ENCODE results near the gene PPP4C. TPM values are rescaled to one million over a fixed set of nuclear protein-coding genes. Genes with fewer than 3 reads are reported as not detected.

PPP4C gene
- total RNA-seq, 1 donor from 2014 or later, result 98.4 TPM

DNA sequence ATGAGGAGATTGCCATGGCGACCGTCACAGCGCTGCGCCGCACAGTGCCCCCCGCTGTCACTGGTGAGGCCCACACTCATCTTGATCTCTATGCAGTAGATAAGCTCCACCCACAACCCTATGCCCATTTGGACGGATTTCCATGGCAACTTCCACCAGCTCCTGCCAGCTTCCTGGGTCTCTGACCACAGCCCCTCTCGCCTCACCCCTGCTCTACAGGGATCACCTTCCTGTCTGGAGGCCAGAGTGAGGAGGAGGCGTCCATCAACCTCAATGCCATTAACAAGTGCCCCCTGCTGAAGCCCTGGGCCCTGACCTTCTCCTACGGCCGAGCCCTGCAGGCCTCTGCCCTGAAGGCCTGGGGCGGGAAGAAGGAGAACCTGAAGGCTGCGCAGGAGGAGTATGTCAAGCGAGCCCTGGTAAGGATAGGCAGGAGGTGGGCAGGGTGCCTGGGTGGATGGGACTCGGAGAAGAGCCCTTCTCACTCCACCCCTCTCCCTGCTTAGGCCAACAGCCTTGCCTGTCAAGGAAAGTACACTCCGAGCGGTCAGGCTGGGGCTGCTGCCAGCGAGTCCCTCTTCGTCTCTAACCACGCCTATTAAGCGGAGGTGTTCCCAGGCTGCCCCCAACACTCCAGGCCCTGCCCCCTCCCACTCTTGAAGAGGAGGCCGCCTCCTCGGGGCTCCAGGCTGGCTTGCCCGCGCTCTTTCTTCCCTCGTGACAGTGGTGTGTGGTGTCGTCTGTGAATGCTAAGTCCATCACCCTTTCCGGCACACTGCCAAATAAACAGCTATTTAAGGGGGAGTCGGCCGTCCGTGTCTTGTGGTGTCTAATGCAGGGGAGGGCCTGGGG is 6.0 kb upstream of the PPP4C start:
- DNase-seq (ENCODE audit: low read depth), result no peak
- peak overlapping the region; percentile 98 for H3K4me3 ChIP-seq (ENCODE audit: low read depth, low read length)
- TF ChIP-seq, protein P1, sequence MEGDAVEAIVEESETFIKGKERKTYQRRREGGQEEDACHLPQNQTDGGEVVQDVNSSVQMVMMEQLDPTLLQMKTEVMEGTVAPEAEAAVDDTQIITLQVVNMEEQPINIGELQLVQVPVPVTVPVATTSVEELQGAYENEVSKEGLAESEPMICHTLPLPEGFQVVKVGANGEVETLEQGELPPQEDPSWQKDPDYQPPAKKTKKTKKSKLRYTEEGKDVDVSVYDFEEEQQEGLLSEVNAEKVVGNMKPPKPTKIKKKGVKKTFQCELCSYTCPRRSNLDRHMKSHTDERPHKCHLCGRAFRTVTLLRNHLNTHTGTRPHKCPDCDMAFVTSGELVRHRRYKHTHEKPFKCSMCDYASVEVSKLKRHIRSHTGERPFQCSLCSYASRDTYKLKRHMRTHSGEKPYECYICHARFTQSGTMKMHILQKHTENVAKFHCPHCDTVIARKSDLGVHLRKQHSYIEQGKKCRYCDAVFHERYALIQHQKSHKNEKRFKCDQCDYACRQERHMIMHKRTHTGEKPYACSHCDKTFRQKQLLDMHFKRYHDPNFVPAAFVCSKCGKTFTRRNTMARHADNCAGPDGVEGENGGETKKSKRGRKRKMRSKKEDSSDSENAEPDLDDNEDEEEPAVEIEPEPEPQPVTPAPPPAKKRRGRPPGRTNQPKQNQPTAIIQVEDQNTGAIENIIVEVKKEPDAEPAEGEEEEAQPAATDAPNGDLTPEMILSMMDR (conservative IDR thresholded peaks at IDR 0.05; ENCODE audit: low read depth, low read length), result no peak

DNA sequence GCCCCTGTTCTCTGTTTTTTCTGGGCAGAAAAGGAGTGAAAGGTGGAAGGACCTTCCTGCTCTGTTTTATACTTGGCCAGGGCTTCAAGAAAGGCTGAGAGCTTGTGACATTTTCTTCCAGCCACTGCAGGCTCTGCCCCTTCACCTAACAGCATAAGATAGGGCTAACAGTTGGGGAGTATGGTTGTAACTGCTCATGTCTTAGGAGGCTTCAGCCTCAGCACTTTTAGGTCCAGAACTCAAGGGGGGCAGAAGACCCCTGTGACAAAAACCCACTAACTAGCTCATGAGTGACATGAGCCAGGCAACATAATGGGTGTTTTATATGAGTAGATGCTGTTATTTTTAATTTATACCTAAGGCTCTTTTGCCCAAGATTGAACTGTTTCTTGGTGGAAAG is 5.3 kb upstream of the PPP4C start:
- DNase-seq (ENCODE audit: low read depth), result no peak
- TF ChIP-seq, protein P1 (conservative IDR thresholded peaks at IDR 0.05; ENCODE audit: low read depth, low read length), result no peak
- peak overlapping the region; percentile 98 for H3K4me3 ChIP-seq (ENCODE audit: low read depth, low read length)

DNA sequence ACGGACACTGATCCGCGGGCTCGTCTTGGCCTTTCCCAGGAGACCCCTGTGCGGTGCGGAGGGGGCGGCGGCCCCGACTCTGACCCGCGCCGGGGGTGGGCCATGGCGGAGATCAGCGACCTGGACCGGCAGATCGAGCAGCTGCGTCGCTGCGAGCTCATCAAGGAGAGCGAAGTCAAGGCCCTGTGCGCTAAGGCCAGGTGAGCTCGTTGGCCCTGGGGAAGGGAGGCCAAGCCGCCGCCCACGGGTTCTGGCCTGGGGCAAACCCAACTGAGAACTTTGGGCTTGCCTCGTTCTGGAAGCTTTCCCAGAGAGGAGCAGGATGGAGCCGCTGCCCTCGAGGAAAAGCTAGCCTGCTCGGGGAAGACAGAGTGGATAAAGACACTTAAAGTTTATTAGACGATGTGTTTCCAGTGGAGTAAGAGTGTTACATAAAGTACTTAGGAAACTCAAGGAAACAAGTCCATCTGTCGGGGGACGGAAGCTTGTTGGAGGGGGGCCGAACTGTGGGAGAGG is 540 bp downstream of the PPP4C start:
- TF ChIP-seq, protein P1 (conservative IDR thresholded peaks at IDR 0.05; ENCODE audit: low read depth, low read length), result no peak

DNA sequence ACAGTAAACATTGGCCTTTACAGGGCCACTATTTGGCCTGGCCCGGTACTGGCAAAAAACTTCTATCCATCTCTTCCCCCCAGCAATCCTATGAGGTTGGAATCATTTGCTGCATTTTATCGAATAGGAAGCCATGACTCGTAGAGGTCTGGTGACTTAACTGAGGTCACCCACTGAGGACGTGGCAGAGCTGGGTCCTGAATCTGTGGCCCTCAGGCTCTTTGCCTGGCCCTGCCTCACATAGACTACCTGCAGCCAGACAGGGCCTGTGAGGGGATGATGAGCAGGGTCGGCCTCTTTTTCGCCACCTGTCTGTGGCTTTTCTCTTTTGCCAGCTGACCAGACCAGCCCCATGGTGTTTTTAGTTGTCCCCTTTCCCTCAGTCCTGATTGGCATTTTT is 1.9 kb downstream of the PPP4C start:
- TF ChIP-seq, protein P1 (conservative IDR thresholded peaks at IDR 0.05; ENCODE audit: low read depth, low read length), result no peak
- no peak overlapping the region for H3K4me3 ChIP-seq (ENCODE audit: low read depth, low read length)
- no peak for DNase-seq (ENCODE audit: low read depth)

More for the DNA sequence above, 540 bp downstream of the PPP4C start:
- no peak for DNase-seq (ENCODE audit: low read depth)
- peak overlapping the region; percentile 84 for H3K4me3 ChIP-seq (ENCODE audit: low read depth, low read length)

DNA sequence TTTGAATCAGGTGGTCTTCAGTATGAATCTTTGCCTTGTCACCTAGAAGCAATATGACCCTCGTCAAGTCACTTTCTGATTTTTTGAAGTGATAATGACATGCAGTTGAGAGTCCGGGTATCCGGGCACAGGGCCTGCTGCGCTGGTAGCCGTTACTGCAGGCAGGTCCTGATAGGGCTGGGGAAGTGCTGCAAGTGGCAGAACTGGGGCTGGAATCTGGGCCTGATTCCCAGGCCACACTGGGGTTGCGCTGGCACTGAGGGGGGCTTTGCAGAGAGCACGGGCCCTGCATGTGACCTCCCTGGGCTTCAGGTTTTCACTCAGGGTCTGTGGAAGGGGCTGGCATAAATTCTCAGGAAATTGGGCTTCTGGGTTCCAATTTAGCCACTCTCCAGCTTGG is 3.0 kb downstream of the PPP4C start:
- H3K4me3 ChIP-seq (ENCODE audit: low read depth, low read length), result no peak overlapping the region
- TF ChIP-seq, protein P1 (conservative IDR thresholded peaks at IDR 0.05; ENCODE audit: low read depth, low read length), result no peak
- DNase-seq (ENCODE audit: low read depth), result no peak

DNA sequence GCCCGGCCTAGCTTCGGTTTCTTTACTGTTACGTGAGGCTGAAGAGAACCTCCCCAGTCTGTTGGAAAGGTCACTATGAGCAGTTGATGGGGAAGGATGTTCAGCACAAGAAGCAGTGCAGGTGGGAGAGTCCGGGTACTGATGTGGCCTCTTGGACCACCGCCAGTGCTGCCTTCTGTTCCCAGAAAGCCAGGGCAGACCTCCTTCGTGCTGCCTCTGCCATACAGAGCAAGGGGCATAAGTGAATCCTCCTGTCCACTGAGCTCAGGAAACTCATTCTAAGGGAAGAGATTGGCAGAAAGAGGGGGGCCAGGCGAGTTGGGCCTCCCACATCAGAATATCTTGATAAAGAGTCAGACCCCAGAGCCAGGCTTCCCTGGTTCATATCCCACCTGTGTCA is 3.7 kb downstream of the PPP4C start:
- H3K4me3 ChIP-seq (ENCODE audit: low read depth, low read length), result no peak overlapping the region
- DNase-seq (ENCODE audit: low read depth), result no peak

More for the DNA sequence above, 3.7 kb downstream of the PPP4C start:
- TF ChIP-seq, protein P1 (conservative IDR thresholded peaks at IDR 0.05; ENCODE audit: low read depth, low read length), result no peak
